Stimulated activated CD8-positive, alpha-beta memory T cell treated with anti-CD3 and anti-CD28 coated beads, Interleukin-4, amount 100 ng/mL, for 48 hours (primary cell): ENCODE data around the gene ATP8A2.

Source experiments
- DNase-seq: peaks from one replicate; pipeline ENCODE4 v3.0.0-alpha.2; 2020

Gene ATP8A2

GRCh38 chr13:26022538-26023292 lies 650.9 kb downstream of the ATP8A2 start:
- no peak for DNase-seq

- DNase-seq: no peak
Observed at GRCh38 chr13:26024558-26024957, 652.8 kb downstream of the ATP8A2 start.

- no peak for DNase-seq
Observed at GRCh38 chr13:26025196-26025595, 653.4 kb downstream of the ATP8A2 start.

GRCh38 chr13:26025771-26026170 lies 654.0 kb downstream of the ATP8A2 start:
- DNase-seq: no peak

- DNase-seq: no peak
Observed at GRCh38 chr13:26026211-26026610, 654.4 kb downstream of the ATP8A2 start.

- no peak for DNase-seq
Observed at GRCh38 chr13:26029581-26030136, 657.9 kb downstream of the ATP8A2 start.

GRCh38 chr13:26030331-26030730 lies 658.6 kb downstream of the ATP8A2 start:
- DNase-seq: no peak

GRCh38 chr13:26034018-26034417 lies 662.2 kb downstream of the ATP8A2 start:
- DNase-seq: no peak

GRCh38 chr13:26036383-26036782 lies 664.6 kb downstream of the ATP8A2 start:
- no peak for DNase-seq

- DNase-seq: peak; percentile 60
Observed at GRCh38 chr13:26037302-26037701, 665.5 kb downstream of the ATP8A2 start.

- no peak for DNase-seq
Observed at GRCh38 chr13:26038931-26039475, 667.2 kb downstream of the ATP8A2 start.

GRCh38 chr13:26041444-26041843 lies 669.7 kb downstream of the ATP8A2 start:
- DNase-seq: no peak

- DNase-seq: no peak
Observed at GRCh38 chr13:26042785-26043184, 671.0 kb downstream of the ATP8A2 start.

GRCh38 chr13:26045142-26045541 lies 673.4 kb downstream of the ATP8A2 start:
- no peak for DNase-seq

GRCh38 chr13:26046639-26047038 lies 674.9 kb downstream of the ATP8A2 start:
- no peak for DNase-seq

GRCh38 chr13:26047040-26047439 lies 675.3 kb downstream of the ATP8A2 start:
- DNase-seq: no peak

- DNase-seq: no peak
Observed at GRCh38 chr13:26048741-26049140, 677.0 kb downstream of the ATP8A2 start.

GRCh38 chr13:26050568-26051230 lies 678.9 kb downstream of the ATP8A2 start:
- peak; percentile 25 for DNase-seq

GRCh38 chr13:26051231-26051656 lies 679.5 kb downstream of the ATP8A2 start:
- no peak for DNase-seq

- peak; percentile 39 for DNase-seq
Observed at GRCh38 chr13:26051657-26052311, 680.0 kb downstream of the ATP8A2 start, which contains the start of gene SHISA2. Gene SHISA2 (minus strand): TSS chr13:26052016. CDS start chr13:26050975, 1,041 bp downstream.

- no peak for DNase-seq
Observed at GRCh38 chr13:26052337-26052736, 680.6 kb downstream of the ATP8A2 start.

- DNase-seq: no peak
Observed at GRCh38 chr13:26053418-26053980, 681.7 kb downstream of the ATP8A2 start.

- no peak for DNase-seq
Observed at GRCh38 chr13:26054896-26055295, 683.1 kb downstream of the ATP8A2 start.
